ENCODE results near the gene TMEM248. TPM values are rescaled to one million over a fixed set of nuclear protein-coding genes. Genes with fewer than 3 reads are reported as not detected.

The TMEM248 gene
- total and polyA plus RNA-seq, 2 experiments from 2014 or later = 40.2 to 73.7 TPM

- TF ChIP-seq CREB1 (CRISPR knock-in tag; IDR thresholded peaks at IDR 0.05; ENCODE audit: low read depth) (no peak), ETS1 (IDR thresholded peaks at IDR 0.05) (no peak), EZH2 (IDR thresholded peaks at IDR 0.05; ENCODE audit: low read depth, unreplicated experiment) (no peak), JUNB (IDR thresholded peaks at IDR 0.05; ENCODE audit: unreplicated experiment) (no peak)
Observed at GRCh38 chr7:66950311-66950710, 29.3 kb downstream of the TMEM248 start (continued).

- Mint-ChIP-seq H3K27ac (no peak overlapping the region), H3K9me3 (no peaks in the 10 kb centered on the region), H3K4me1 (0 out of 3 replicates have a peak, but pooled peaks cover 5% of the 10 kb centered on the region), H3K36me3 (ENCODE audit: low read depth) (peaks cover 59% of the 10 kb centered on the region), H3K27me3 (ENCODE audit: insufficient read depth, low read depth, poor library complexity) (peaks cover 5% of the 10 kb centered on the region), H3K4me3 (no peak overlapping the region)
- no peak overlapping the region for H2AFZ ChIP-seq
- no peak for DNase-seq (ENCODE audit: low spot score)
- H3K4me3 ChIP-seq = no peak overlapping the region
- H3K4me2 ChIP-seq = no peak overlapping the region
- no peaks in the 10 kb centered on the region for H3K79me2 ChIP-seq (replicated peaks; ENCODE audit: insufficient read depth)
- H3F3A ChIP-seq (replicated peaks; ENCODE audit: low read depth) = no peaks in the 10 kb centered on the region; the same call in 1 of the 2 replicates
- no peak for ATAC-seq
- H3K36me3 ChIP-seq (ENCODE audit: insufficient read depth) = peaks cover 26% of the 10 kb centered on the region
- no peak overlapping the region for H3K27ac ChIP-seq (ENCODE audit: low read depth)
- peaks cover 7% of the 10 kb centered on the region; the same call in 1 of the 2 replicates for H4K20me1 ChIP-seq (replicated peaks; ENCODE audit: insufficient read depth)
- H3K9me2 ChIP-seq (ENCODE audit: insufficient read depth) = no peaks in the 10 kb centered on the region
- no peaks in the 10 kb centered on the region for H3K4me1 ChIP-seq (ENCODE audit: insufficient read depth)
- no peaks in the 10 kb centered on the region for H3K27me3 ChIP-seq (ENCODE audit: insufficient read depth)
- TF ChIP-seq CREB1 (CRISPR knock-in tag; IDR thresholded peaks at IDR 0.05; ENCODE audit: low read depth) (no peak), CTCF (conservative IDR thresholded peaks at IDR 0.05; ENCODE audit: low read depth in 2 of 2) (no peak), EZH2 (IDR thresholded peaks at IDR 0.05; ENCODE audit: low read depth, unreplicated experiment) (no peak), EZH2phosphoT487 (IDR thresholded peaks at IDR 0.05; ENCODE audit: unreplicated experiment) (no peak), REST (IDR thresholded peaks at IDR 0.05; ENCODE audit: unreplicated experiment) (no peak), ZNF331 (CRISPR knock-in tag; IDR thresholded peaks at IDR 0.05; ENCODE audit: low read depth) (no peak), ZNF114 (CRISPR knock-in tag; IDR thresholded peaks at IDR 0.05) (no peak), ZNF462 (CRISPR knock-in tag; IDR thresholded peaks at IDR 0.05) (no peak), ETS1 (IDR thresholded peaks at IDR 0.05) (no peak), POLR2AphosphoS5 (IDR thresholded peaks at IDR 0.05; ENCODE audit: low read depth) (no peak), JUNB (IDR thresholded peaks at IDR 0.05; ENCODE audit: unreplicated experiment) (no peak)
Observed at GRCh38 chr7:66950763-66951162, 29.7 kb downstream of the TMEM248 start.
